GM18907 (cell line): ENCODE measurements around the gene PKNOX1.
"Not testable (repeated sequence)": the region's sequence is repeated elsewhere in the genome, so short reads cannot be mapped to it uniquely, and the experiment has no call there.

Experiments
- ATAC-seq: cut with Tn5 transposase; IDR thresholded peaks from one replicate; pipeline ENCODE4 v1.9.1; 2021; ENCODE audit warnings: mild to moderate bottlenecking, moderate library complexity; ENCODE audit not compliant: unreplicated experiment

The PKNOX1 gene

DNA sequence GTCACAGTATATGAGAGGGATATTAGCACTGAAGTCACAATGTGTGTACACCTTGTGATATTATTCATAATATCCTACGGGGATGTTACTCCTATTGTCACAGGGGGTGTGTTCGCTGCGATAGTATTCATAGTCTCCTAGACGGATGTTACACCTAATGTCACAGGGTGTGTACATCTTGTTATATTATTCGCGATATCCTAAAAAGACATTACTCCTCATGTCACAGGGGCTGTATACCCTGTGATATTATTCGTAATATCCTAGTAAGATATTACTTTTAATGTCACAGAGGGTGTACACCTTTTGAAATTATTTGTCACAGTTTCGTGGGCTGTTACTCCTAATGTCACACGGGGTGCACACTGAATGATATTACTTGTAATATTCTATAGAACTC, 23.2 kb upstream of the PKNOX1 start:
- ATAC-seq, result not testable (repeated sequence)

GRCh38 chr21:42956824-42957630, 17.3 kb upstream of the PKNOX1 start:
- ATAC-seq, result no peak

DNA sequence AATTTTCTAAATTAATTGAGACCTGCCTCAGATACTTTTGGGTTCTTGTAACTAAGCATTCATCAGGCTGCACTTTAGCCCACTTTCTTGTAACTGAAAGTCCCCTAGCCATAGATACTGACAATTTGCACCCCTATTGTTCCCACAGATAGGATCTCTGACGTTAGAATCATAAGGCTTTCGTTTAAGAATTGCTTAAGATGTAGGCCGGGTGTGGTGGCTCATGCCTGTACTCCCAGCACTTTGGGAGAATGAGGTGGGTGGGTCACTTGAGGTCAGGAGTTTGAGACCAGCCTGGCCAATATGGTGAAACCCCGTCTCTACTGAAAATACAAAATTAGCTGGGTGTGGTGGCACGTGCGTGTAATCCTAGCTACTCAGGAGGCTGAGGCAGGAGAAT, 16.2 kb upstream of the PKNOX1 start:
- not testable (repeated sequence) for ATAC-seq

GRCh38 chr21:42959728-42960127, 14.6 kb upstream of the PKNOX1 start:
- ATAC-seq, result no peak

GRCh38 chr21:42962380-42963007, 11.9 kb upstream of the PKNOX1 start:
- ATAC-seq, result no peak

GRCh38 chr21:42964086-42964485, 10.3 kb upstream of the PKNOX1 start:
- no peak for ATAC-seq

DNA sequence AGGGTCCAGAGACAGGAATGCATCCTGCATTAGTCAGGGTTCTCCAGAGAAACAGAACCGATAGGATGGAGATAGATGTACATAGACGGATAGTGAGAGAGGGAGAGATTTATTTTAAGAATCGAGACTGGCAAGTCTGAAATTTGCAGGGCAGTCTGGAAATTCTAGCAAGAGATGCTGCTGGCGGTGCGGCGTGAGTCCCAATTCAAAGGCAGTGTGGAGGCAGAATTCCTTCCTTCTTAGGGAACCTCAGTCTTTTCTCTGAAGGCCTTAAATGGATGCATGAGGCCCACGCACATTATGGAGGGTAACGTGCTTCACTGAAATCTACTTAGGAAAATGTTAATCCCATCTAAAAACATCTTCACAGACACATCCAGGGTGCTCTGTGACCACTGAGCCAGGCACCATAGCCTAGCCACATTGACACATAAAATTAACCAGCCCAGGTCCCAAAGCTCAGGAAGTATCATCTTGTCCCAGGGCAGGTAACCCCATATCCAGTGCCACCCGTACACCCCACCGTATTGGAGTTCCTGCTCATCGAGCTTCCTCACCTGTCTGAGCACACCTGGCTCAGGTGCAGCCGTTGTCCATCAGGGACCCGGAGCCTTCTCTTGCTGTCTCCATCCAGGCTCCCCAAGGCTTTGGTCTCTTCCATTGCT, 9.7 kb upstream of the PKNOX1 start:
- no peak for ATAC-seq

DNA sequence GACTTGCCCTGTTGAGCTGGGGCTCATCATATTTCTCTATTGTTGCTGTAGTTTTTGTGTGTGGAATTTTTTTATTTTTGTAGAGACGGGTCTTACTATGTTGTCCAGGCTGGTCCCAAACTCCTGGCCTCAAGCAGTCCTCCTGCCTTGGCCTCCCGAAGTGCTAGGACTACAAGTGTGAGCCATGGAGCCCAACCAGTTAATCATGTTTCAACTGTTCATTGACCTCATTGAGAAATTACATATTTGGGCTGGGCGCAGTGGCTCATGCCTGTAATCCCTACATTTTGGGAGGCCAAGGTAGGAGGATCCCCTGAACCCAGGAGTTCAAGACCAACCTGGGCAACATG, 9.2 kb upstream of the PKNOX1 start:
- no peak for ATAC-seq

- not testable (repeated sequence) for ATAC-seq
These were observed 6.7 kb upstream of the PKNOX1 start for GRCh38 chr21:42967616-42968015.

DNA sequence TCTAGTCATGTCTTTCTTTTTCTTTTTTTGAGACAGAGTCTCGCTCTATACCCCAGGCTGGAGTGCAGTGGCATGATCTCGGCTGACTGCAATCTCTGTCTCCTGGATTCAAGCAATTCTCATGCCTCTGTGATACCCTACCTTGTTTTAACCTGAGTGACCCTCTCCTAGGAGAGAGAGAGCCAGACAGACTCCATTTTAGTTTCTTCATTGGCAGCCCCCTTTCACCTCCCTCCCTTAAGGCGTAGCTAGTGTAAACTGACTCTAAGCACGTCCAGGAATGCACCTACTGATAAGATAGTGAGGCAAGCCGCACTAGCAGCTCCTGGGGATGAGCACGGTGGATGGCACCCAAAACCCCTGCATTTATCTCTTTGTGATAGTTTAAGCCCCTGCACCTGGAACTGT, 5.2 kb upstream of the PKNOX1 start:
- ATAC-seq, result no peak

- ATAC-seq, result no peak
These were observed 3.3 kb upstream of the PKNOX1 start for GRCh38 chr21:42970946-42971653.

GRCh38 chr21:42971897-42972275, 2.5 kb upstream of the PKNOX1 start:
- ATAC-seq, result no peak

- no peak for ATAC-seq
These were observed 912 bp upstream of the PKNOX1 start for GRCh38 chr21:42973309-42973990.

GRCh38 chr21:42974832-42975820, 764 bp downstream of the PKNOX1 start:
- ATAC-seq, result peak; percentile 28

- ATAC-seq, result no peak
These were observed 1.7 kb downstream of the PKNOX1 start for GRCh38 chr21:42975886-42976608.

- no peak for ATAC-seq
These were observed 6.2 kb downstream of the PKNOX1 start for GRCh38 chr21:42980312-42981213.

- no peak for ATAC-seq
These were observed 6.8 kb downstream of the PKNOX1 start for GRCh38 chr21:42981214-42981523.

DNA sequence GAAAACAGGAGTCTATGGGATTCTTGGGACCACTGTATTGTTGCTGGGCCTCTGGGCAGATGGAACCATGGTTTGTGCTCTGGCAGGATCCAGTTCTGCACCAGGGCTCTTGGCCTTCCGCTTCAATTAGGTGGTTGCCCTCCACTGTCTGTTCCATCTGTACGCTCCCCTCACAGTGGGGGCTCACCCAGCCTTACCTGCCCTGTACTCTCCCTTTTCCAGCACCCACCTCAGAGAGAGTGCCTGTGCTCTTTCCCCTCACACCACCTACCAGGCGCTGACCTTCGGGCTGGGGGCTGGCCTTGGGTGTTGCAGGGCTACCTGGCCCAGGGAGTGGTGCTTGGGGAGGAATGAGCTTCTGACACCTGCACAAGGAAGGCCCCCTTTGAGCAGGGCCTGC, 7.5 kb downstream of the PKNOX1 start:
- no peak for ATAC-seq
